ENCODE results near the gene TMEM40.

The TMEM40 gene

DNA sequence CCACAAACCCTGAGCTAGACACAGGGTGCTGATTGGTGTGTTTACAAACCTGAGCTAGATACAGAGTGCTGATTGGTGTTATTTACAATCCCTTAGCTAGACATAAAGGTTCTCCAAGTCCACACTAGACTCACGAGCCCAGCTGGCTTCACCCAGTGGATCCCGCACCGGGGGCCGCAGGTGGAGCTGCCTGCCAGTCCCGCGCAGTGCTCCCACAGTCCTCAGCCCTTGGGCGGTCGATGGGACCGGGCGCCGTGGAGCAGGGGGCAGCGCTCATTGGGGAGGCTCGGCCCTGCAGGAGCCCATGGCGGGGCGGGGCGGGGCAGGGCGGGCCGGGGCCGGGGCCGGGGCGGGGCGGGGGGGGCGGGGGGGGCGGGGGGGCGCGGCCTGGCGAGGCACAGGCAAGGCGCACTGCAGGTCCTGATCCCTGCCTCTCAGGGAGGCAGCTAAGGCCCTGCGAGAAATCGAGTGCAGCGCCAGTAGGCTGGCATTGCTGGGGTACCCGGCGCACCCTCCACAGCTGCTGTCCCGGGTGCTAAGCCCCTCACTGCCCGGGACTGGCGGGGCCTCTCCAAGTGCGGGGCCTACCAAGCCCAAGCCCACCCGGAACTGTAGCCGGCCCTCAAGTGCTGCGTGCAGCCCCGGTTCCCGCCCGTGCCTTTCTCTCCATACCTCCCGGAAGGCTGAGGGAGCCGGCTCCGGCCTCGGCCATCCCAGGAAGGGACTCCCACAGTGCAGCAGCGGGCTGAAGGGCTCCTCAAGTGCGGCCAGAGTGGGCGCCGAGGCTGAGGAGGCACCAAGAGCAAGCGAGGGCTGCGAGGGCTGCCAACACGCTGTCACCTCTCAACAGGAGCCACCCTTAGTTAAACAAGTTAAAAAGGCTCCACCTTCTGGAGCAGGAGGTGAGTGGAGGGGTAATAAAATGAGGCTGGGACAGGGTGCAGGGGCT, 9.8 kb upstream of the TMEM40 start:
- Histone ChIP-seq H4K8ac (ENCODE audit: low read depth, low read length) (peak overlapping the region; percentile 8), H3K9ac (ENCODE audit: low read depth, low read length, poor library complexity) (no peak overlapping the region), H3K36me3 (replicated peaks in 1 of 2; ENCODE audit: control insufficient read depth in 2 of 2, insufficient read depth in 2 of 2, low read length in 2 of 2) (no peaks in the 10 kb centered on the region), H3K14ac (ENCODE audit: low read length) (no peak overlapping the region), H3K23ac (ENCODE audit: low read depth, low read length, poor library complexity) (no peak overlapping the region), H3K18ac (ENCODE audit: low read length) (peak overlapping the region; percentile 58), H3K4me3 (ENCODE audit: low read length in 2 of 2) (no peak overlapping the region), H3K4ac (ENCODE audit: low read length) (no peak overlapping the region), H3K4me2 (ENCODE audit: insufficient read depth, low read length, poor library complexity, severe bottlenecking) (peak overlapping the region; percentile 39), H2AK5ac (ENCODE audit: low read depth, low read length) (no peak overlapping the region), H2BK15ac (ENCODE audit: low read length) (no peak overlapping the region), H4K91ac (ENCODE audit: low read depth, low read length, poor library complexity) (no peak overlapping the region), H2BK5ac (ENCODE audit: low read length) (no peak overlapping the region), H3K9me3 (replicated peaks in 1 of 2; ENCODE audit: control insufficient read depth in 2 of 2, insufficient read depth in 1 of 2, low read depth in 1 of 2, low read length in 2 of 2) (no peaks in the 10 kb centered on the region), H3K4me1 (ENCODE audit: control insufficient read depth in 2 of 2, insufficient read depth in 1 of 2, low read depth in 1 of 2, low read length in 2 of 2) (no peaks in the 10 kb centered on the region), H2BK12ac (ENCODE audit: low read length) (no peak overlapping the region), H3K27ac (replicated peaks; ENCODE audit: low read length) (no peak overlapping the region), H2BK120ac (ENCODE audit: low read depth, low read length) (no peak overlapping the region), H3K27me3 (ENCODE audit: control insufficient read depth in 3 of 3, insufficient read depth in 3 of 3, low read depth in 1 of 3, low read length in 3 of 3) (peaks cover 0 to 6% (median 0%) of the 10 kb centered on the region in 3 experiments), H2AFZ (ENCODE audit: low read length) (no peak overlapping the region), H3K79me1 (ENCODE audit: low read depth, low read length) (no peaks in the 10 kb centered on the region)
- WGBS, 2 donors (ENCODE audit: extremely low coverage in 2 of 2, insufficient read length in 2 of 2, insufficient replicate concordance in 1 of 2), result no CpG with 5 or more reads among the region's 54 CpGs
- DNase-seq (ENCODE audit: low spot score), result no peak

DNA sequence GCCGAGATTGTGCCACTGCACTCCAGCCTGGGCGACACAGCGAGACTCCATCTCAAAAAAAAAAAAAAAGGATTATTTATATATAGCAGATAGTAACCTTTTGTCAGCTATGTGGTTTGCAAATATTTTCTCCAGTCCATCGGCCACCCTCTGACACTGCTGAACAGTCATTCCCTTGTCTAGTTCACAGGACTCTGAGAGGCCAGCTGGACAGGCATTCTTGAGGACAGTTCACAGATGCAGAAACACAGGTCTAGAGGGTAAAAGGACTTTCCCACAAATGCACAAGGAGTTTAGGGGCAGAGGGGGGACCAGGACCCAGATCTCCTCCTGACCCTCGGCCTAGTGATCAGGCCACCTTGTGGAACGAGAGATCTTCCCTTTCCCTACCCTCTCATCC, 7.5 kb upstream of the TMEM40 start:
- Histone ChIP-seq H3K27ac (replicated peaks; ENCODE audit: low read length) (no peak overlapping the region), H2AK5ac (ENCODE audit: low read depth, low read length) (no peak overlapping the region), H3K4me2 (ENCODE audit: insufficient read depth, low read length, poor library complexity, severe bottlenecking) (no peak overlapping the region), H4K8ac (ENCODE audit: low read depth, low read length) (no peak overlapping the region), H2BK5ac (ENCODE audit: low read length) (no peak overlapping the region), H2BK120ac (ENCODE audit: low read depth, low read length) (no peak overlapping the region), H3K4me3 (ENCODE audit: low read length in 2 of 2) (no peak overlapping the region), H3K14ac (ENCODE audit: low read length) (no peak overlapping the region), H2AFZ (ENCODE audit: low read length) (no peak overlapping the region), H3K18ac (ENCODE audit: low read length) (no peak overlapping the region), H3K9ac (ENCODE audit: low read depth, low read length, poor library complexity) (no peak overlapping the region), H2BK12ac (ENCODE audit: low read length) (no peak overlapping the region), H3K36me3 (replicated peaks in 1 of 2; ENCODE audit: control insufficient read depth in 2 of 2, insufficient read depth in 2 of 2, low read length in 2 of 2) (no peaks in the 10 kb centered on the region), H3K79me1 (ENCODE audit: low read depth, low read length) (no peaks in the 10 kb centered on the region), H3K9me3 (replicated peaks in 1 of 2; ENCODE audit: control insufficient read depth in 2 of 2, insufficient read depth in 1 of 2, low read depth in 1 of 2, low read length in 2 of 2) (no peaks in the 10 kb centered on the region), H3K4ac (ENCODE audit: low read length) (no peak overlapping the region), H3K4me1 (ENCODE audit: control insufficient read depth in 2 of 2, insufficient read depth in 1 of 2, low read depth in 1 of 2, low read length in 2 of 2) (peaks cover 0 to 3% of the 10 kb centered on the region in 2 donors), H3K23ac (ENCODE audit: low read depth, low read length, poor library complexity) (no peak overlapping the region), H2BK15ac (ENCODE audit: low read length) (no peak overlapping the region), H3K27me3 (ENCODE audit: control insufficient read depth in 3 of 3, insufficient read depth in 3 of 3, low read depth in 1 of 3, low read length in 3 of 3) (peaks cover 0 to 6% (median 0%) of the 10 kb centered on the region in 3 experiments), H4K91ac (ENCODE audit: low read depth, low read length, poor library complexity) (no peak overlapping the region)
- WGBS, 2 donors (ENCODE audit: extremely low coverage in 2 of 2, insufficient read length in 2 of 2, insufficient replicate concordance in 1 of 2), result no CpG with 5 or more reads among the region's 6 CpGs
- DNase-seq (ENCODE audit: low spot score), result no peak

DNA sequence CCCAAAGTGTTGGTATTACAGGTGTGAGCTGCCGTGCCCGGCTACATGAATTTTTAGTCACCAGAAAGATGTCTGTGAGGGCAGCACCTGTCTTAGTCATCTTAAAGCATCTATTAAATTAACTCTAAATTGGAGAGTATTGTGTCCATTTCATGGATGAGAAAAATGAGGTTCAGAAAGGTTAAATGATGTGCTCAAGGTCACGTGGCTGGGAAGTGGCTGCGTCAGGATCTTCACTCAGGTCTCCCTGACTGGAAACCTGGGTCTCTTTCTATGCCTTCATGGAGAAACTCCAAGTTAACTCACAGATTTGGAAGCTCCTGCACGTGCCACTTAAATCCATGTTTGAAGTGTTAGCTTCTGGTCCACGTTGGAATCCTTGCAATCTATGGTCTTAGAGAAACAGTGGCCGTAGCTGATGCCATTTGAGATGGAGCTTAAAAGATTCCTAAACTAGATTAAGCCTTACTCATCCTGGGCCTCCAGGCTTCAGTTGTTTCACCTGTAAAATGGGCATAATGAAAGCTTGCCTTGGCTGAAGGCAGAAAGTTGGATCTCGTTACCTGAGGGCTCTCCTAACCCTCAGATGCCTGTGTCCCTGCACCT, 5.2 kb upstream of the TMEM40 start:
- no peak overlapping the region for H4K8ac ChIP-seq (ENCODE audit: low read depth, low read length)
- no peak overlapping the region for H2AK5ac ChIP-seq (ENCODE audit: low read depth, low read length)
- H3K18ac ChIP-seq (ENCODE audit: low read length), result no peak overlapping the region
- no peak overlapping the region for H2BK120ac ChIP-seq (ENCODE audit: low read depth, low read length)
- H3K9me3 ChIP-seq (replicated peaks in 1 of 2; ENCODE audit: control insufficient read depth in 2 of 2, insufficient read depth in 1 of 2, low read depth in 1 of 2, low read length in 2 of 2), result no peaks in the 10 kb centered on the region
- H3K79me1 ChIP-seq (ENCODE audit: low read depth, low read length), result no peaks in the 10 kb centered on the region
- H3K36me3 ChIP-seq (replicated peaks in 1 of 2; ENCODE audit: control insufficient read depth in 2 of 2, insufficient read depth in 2 of 2, low read length in 2 of 2), result no peaks in the 10 kb centered on the region
- H2BK15ac ChIP-seq (ENCODE audit: low read length), result no peak overlapping the region
- H3K27ac ChIP-seq (replicated peaks; ENCODE audit: low read length), result no peak overlapping the region
- no peak for DNase-seq (ENCODE audit: low spot score)
- no peak overlapping the region for H3K4me3 ChIP-seq (ENCODE audit: low read length in 2 of 2)
- H3K4me2 ChIP-seq (ENCODE audit: insufficient read depth, low read length, poor library complexity, severe bottlenecking), result no peak overlapping the region
- H3K4ac ChIP-seq (ENCODE audit: low read length), result no peak overlapping the region
- peaks cover 0 to 12% (median 0%) of the 10 kb centered on the region in 3 experiments for H3K27me3 ChIP-seq (ENCODE audit: control insufficient read depth in 3 of 3, insufficient read depth in 3 of 3, low read depth in 1 of 3, low read length in 3 of 3)
- H4K91ac ChIP-seq (ENCODE audit: low read depth, low read length, poor library complexity), result no peak overlapping the region
- H3K9ac ChIP-seq (ENCODE audit: low read depth, low read length, poor library complexity), result no peak overlapping the region
- H2BK12ac ChIP-seq (ENCODE audit: low read length), result no peak overlapping the region
- no peak overlapping the region for H3K14ac ChIP-seq (ENCODE audit: low read length)
- no peak overlapping the region for H3K23ac ChIP-seq (ENCODE audit: low read depth, low read length, poor library complexity)
- H2AFZ ChIP-seq (ENCODE audit: low read length), result no peak overlapping the region
- no CpG with 5 or more reads among the region's 8 CpGs for WGBS, 2 donors (ENCODE audit: extremely low coverage in 2 of 2, insufficient read length in 2 of 2, insufficient replicate concordance in 1 of 2)
- H3K4me1 ChIP-seq (ENCODE audit: control insufficient read depth in 2 of 2, insufficient read depth in 1 of 2, low read depth in 1 of 2, low read length in 2 of 2), result peaks cover 0 to 3% of the 10 kb centered on the region in 2 donors
- no peak overlapping the region for H2BK5ac ChIP-seq (ENCODE audit: low read length)
